GM21825 (cell line): Measurements from ENCODE around the gene TMBIM4.
"Not testable (repeated sequence)": the region's sequence is repeated elsewhere in the genome, so short reads cannot be mapped to it uniquely, and the experiment has no call there.

ENCODE experiments used
- ATAC-seq: cut with Tn5 transposase; IDR thresholded peaks from one replicate; pipeline ENCODE4 v1.9.1; 2021; ENCODE audit warnings: mild to moderate bottlenecking, moderate library complexity; ENCODE audit not compliant: unreplicated experiment

Gene TMBIM4

DNA sequence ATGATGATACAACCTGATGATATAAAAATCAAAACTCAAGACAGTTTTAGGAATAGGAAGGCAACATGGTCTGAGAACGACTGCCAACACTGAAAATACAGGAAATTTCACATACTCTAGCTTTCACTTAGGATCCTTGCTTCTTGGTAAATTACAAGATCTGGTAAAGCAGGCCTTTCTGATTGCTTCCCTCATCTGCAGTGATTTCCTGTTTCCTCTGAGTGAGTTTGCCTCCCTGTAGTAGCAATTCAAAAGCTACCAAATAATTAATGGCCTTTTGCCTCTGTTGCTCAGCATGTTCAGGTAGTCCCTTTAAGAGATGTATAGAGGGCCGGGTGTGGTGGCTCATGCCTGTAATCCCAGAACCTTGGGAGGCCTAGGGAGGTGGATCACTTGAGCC is 17.2 kb upstream of the TMBIM4 start:
- no peak for ATAC-seq

DNA sequence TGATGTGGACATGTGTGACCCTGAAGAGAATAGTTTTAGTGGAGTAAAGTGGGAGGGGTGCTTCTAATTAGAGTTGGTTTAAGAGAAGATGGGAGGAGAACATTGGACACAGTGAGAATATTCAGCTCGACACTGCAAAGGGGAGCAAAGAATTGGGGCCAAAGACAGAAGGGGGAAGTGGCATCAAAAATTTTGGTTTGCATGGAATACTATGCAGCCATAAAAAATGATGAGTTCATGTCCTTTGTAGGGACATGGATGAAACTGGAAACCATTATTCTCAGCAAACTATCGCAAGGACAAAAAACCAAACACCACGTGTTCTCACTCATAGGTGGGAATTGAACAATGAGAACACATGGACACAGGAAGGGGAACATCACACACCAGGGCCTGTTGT is 15.0 kb upstream of the TMBIM4 start:
- ATAC-seq, result not testable (repeated sequence)

DNA sequence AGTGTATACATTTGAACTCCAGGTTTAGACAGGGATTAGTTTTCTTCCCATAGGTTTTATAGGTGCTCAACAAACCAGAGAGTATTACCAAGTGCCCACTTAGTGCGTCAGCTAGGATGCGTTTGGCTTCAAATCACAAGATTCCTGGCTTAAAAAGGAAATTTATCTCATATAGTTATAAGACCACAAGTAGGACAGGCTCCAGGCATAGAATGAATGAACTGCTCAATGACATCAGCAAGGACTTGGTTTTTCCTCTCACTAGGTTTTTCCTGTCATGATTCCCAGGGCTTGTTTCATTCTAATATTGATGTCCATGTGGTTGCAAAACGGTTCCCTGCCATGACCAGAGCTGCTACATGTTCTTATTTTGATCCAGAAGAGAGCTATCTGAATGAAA is 13.2 kb upstream of the TMBIM4 start:
- no peak for ATAC-seq

DNA sequence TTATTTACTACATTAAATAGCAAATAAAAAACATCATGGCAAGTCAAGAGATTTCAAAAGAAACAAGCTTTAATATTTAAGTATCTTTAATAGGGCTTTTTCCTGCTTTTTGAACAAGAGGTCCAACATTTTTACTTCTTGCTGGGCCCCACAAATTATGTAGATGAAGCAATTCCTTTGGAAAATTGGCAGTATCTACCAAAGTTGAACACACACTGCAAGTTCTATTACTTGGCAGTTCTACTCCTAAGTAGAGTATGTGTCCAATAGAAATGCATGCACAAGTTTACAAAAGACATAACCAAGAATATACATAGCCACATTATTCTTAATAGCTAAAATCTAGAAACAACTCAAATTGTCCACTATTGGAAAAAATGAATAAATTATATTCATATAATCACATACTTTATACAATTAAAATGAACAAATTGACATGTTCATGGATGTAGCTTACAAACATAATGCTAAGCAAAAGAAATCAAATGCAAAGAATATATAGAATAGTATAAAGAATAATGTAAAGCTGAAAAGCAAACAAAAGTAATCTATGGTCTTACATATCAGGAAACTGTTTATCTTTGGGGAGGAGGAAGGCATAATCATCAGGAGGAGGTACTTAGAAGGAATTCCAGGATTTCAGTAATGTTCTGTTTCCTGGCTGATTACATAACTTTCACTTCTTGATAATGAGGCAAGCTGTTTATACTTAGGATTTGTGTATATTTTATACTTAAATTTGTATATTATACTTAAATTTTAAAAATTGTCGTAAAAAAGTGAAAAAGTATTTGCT is 6.5 kb upstream of the TMBIM4 start:
- no peak for ATAC-seq

DNA sequence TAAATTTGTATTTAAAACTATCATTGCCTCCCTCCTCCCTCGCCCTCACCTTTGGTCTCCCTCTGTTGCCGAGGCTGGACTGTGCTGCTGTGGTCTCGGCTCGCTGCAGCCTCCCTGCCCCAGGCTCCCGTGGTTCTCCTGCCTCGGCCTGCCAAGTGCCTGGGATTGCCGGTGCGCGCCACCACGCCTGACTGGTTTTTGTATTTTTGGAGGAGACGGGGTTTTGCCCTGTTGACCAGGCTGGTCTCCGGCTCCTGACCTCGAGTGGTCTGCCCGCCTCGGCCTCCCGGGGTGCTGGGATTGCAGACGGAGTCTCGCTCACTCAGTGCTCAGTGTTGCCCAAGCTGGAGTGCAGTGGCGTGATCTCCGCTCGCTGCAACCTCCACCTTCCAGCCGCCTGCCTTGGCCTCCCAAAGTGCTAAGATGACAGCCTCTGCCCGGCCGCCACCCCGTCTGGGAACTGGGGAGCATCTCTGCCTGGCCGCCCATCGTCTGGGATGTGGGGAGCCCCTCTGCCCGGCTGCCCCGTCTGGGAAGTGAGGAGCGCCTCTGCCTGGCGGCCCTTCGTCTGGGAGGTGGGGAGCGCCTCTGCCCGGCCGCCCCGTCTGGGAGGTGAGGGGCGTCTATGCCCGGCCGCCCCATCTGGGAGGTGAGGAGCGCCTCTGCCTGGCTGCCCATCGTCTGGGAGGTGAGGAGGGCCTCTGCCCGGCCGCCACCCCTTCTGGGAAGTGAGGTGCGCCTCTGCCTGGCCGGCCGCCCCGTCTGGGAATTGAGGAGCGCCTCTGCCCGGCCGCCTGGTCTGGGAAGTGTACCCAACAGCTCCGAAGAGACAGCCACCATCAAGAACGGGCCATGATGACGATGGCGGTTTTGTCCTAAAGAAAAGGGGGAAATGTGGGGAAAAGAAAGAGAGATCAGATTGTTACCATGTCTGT is 4.9 kb upstream of the TMBIM4 start:
- ATAC-seq, result not testable (repeated sequence)

DNA sequence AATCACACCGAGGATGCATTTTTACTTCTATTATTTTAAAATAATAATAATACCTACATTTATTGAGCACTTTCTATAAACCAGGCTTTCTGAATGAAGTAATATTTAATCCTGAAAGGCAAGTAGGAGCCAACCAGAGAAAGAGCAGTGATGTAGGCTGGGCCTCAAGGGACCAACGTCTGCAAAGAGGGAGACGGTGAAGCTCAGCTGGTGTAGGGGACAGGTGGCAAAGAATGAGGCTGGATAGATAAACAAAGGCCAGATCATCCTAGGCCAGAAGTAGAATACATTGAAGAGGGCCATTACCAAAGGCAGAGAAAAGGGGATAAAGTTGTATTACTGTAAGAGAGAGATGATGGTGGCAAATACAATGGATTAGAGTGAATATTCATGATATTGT is 810 bp upstream of the TMBIM4 start:
- ATAC-seq, result no peak

DNA sequence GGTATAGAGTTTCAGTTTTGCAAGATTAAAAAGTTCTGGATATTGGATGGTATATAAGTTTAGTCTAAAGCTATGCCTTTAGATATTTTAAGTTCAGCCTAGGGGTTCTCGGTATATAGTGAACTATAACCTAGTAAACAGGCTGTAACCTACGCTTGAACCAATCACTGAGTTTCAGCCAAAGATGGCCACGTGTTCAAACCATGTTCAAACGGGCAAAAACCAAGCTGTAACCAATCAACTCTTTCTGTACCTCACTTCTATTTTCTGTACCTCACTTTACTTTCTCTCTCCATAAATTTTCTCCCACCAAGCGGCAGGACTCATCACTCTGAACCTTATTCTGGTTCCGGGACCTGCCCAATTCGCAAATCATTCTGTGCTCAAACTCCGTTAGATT is 1.4 kb downstream of the TMBIM4 start:
- ATAC-seq, result no peak

DNA sequence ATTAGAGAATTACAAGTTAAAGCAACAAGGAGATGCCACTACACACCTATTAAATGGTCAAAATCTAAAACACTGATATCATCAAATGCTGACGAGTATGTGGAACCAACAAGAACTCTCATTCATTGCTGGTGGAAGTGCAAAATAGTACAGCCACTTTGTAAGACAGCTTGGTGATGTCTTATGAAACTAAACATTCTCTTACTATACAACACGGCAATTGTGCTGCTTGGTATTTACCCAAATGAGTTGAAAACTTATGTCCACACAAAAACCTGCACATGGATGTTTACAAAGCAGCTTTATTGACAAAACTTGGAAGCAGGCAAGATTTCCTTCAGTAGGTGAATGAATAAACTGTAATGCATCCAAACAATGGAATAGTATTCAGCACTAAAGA is 3.2 kb downstream of the TMBIM4 start:
- no peak for ATAC-seq

DNA sequence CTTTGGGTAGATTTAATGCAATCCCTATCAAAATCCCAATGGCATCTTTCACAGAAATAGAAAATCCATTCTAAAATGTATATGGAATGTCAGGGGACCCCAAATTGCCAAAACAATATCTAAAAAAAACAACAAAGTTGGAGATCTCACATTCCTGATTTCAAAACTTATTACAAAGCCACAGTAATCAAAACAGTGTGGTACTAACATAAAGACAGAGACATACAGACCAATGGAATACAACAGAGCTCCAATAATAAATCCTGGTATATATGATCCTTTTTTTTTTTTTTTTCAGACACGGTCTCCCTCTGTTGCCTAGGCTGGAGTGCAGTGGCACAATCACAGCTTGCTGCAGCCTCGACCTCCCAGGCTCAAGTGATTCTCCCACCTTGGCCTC is 4.7 kb downstream of the TMBIM4 start:
- no peak for ATAC-seq

DNA sequence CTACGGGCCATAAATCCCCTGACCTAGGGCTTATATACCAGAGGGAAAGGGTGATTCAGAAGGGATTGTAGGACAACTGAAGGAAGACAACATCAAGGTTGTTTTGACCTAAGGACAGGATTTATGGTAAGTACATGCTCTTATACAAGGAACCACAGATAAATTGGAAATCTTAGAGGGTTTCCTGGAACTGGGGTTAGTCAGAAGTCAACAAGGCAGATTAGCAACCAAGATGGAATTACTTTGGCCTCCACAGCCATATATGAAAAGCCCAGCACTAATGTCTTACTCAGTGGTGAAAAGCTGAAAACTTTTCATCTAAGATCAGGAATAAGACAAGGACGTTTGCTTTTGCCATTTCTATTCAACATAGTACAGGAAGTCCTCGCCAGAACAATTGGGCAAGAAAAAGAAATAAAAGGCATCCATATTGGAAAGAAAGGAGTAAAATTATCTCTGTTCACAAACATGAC is 5.4 kb downstream of the TMBIM4 start:
- no peak for ATAC-seq

DNA sequence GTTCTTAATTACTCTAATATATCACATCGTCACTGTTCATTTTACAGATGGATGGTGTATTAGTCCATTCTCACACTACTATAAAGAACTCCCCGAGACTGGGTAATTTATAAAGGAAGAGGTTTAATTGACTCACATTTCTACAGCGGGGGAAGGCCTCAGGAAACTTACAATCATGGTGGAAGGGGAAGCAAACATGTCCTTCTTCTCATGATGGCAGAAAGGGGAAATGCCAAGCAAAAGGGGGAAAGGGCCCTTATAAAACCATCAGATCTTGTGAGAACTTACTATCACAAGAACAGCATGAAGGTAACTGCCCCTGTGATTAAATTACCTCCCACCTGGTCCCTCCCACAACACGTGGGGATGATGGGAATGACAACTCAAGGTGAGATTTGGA is 6.5 kb downstream of the TMBIM4 start:
- ATAC-seq, result no peak

DNA sequence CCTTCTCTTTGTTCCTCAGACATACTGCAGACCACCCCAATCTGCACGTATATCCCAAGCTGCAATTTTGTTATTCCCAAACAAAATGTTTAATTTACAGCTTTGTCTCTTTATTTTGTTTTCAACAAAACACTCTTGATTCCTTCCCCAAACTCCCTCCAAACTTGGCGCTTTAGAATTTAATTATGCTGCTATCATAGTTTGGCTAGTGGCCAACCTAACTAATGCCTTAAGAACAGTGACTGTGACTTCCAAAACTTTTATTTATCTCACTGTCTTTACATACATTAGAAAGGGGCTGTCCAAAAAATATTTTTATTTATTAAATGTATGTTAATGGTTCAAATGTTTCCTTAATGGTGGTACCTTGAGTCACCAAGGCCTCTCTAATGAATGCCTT is 7.1 kb downstream of the TMBIM4 start:
- no peak for ATAC-seq

DNA sequence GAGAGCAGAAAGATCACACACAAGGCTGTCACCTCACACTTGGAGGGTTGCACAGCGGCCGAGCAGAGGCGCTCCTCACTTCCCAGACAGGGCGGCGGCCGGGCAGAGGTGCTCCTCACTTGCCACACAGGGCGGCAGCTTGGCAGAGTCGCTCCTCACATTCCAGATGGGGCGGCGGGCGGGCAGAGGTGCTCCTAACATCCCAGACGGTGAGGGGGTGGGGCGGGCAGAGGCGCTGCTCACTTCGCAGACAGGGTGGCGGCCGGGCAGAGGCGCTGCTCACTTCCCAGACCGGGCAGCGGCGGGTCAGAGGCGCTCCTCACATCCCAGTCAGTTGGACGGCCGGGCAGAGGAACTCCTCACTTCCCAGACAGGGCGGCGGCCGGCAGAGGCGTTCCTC is 9.1 kb downstream of the TMBIM4 start:
- ATAC-seq, result no peak

DNA sequence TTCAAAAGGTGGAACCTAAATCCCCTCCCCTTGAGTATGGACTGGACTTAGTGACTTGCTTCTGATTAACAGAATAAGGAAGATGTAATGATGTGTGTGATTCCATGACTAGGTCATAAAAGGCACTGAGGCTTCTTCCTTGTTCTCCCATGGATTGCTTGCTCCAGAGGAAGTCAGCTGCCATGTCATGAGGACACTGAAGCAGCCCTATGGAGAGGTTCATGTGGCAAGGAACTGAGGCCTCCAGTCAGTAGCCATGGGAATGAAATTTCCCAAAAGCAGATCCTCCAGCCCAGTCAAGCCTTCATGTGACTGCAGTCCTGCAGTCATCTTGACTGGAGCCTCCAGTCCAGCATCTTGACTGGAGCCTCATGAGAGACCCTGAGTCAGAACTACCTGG is 10.7 kb downstream of the TMBIM4 start:
- no peak for ATAC-seq

DNA sequence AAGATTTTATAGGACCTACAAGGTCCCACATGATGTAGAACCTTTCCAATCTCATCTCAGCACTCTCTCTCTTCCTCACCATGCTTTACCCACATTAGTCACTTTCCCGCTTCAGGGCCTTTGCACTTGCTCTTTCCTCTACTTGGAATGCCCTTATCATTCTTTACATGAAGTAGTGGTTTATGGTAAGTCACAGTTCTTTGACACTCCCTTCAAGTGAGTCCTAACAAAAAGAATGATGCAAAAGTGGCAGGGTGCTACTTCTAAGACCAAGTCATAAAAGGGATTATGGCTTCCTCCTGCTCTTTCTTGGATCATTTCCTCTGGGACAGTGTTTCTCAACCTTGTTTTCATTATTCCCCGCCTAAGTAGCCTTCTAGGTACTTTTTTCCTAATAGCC is 13.1 kb downstream of the TMBIM4 start:
- ATAC-seq, result no peak

DNA sequence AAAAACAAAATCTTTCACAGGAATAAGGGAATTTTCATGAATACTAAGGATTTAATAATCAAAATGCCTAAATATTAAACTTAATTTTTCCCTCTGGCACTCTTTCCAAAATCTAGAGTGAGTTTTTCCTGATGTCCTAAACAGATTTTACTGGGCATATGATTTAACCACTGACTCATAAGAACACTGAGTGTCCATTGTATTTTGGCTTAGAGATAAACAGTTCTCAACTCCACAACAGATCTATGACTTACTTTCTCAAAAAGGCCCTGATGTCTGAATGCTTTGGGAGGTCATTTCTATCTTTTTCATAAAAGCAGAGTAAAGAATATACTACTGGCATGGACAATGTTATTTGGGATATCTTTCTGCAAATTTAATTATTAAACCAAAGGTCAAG is 15.0 kb downstream of the TMBIM4 start:
- no peak for ATAC-seq

DNA sequence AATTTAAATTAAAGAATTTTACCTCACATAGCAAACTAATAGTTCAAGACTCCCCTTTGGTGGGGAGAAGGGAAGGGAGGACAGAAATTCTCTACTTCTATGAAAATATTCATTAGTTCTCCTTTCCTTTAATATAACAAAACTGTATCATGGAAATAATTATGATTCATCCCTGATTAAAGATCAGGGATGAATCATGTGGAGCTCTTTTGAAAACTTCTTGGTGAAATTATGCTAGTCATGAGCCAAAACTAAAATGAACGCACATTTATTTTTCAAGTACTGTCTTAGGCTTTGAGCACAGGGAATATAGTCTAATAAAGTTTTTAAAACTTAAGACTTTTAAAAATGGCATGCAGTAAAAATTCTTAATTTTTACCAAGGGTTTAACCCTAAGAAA is 17.1 kb downstream of the TMBIM4 start:
- ATAC-seq, result no peak

DNA sequence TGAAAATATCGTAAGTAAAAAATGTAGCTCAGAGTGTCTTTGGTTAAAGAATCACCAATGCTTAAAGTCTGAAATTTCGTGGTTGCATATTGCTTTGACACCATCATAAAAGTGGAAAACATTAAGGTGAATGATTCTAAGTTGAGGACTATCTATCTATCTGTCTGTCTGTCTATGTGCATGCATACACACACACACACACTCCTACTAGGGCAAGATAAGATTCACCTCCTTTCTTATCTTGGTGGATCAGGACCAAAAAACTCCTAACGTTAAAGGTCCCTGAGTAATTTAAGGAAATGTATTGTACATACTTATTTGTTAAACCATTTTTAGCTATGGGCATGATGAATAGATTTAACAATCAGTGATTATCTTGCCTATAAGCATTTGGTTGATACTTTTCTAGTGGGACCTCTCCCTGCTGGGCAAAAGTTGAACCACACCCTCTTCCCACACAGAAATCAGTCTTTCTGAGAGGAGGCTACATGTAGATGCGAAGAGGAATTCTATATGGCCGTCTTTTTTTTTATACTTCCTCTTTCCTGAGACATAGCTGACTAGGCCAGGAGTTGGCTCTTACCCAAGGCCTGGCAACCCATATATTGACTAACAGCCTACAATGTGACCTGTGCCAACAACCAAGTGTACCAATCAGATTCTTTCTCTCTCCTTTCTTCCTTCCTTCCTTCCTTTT is 19.9 kb downstream of the TMBIM4 start:
- ATAC-seq, result no peak

DNA sequence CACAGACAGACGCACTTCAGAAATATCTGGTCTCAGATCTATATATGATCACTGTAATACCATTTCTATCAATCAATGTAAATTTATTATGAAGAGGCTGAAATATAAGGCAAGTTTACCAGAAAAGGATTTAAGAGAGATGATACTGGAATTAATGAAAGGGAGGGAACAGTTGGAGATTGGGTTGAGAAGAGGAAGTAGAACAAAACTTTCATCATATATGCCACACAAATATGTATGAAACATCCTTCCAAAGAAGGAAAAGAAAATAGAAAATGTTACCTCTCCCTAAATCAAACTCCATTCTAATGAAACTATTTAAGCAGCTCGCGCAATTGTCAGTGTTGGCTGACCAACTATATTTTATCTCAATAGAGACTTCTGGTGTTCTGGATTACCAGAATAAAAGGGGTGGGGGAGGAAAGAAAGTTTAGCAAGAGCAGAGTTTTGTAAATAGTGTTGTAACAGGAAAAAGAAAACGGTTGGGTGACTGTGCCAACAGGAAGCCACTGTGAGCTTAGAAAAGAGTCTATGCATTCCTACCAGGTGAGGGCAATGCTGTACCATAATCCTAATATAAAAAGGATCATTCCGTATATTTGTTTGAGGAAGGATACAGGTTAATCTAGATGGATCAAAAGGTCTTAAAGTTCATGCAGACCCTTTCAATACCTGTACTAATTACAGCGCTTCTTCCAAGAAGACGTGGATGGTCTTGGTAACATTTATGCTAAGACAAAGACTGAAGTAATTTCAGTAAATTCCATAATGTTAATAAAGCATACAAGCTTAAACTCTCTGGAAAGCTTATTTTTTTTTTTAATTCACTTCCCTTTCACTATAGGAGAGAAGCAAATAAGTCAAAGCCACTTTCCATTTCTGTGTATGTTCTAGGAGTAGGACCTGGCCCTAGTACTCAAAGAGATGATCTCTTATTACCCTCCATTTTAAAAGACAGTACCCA is 24.7 kb downstream of the TMBIM4 start:
- ATAC-seq, result no peak

DNA sequence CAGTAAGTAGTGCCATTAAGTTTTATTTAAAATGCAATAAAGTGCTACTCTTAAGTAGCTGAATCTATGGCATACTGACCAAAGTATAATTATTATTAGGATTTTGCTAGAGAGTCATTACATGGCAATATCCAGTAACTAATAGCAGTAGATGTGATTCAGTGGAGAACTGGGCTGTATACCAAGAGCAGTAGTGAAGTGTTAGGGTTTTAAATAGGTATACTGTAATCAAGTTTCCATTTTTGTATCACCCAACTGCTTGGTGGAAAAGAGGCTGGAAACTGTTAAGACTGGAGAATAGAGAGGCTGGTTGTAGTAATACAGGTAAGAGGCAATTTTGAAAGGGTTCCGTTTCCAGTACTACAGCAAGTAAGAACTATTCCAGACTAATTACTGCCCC is 25.9 kb downstream of the TMBIM4 start:
- ATAC-seq, result no peak
